Lung (tissue), 12 donors: ENCODE results near the gene TBKBP1. TPM values are rescaled to one million over a fixed set of nuclear protein-coding genes. Genes with fewer than 3 reads are reported as not detected.

Experiments
- ATAC-seq: fragments of 200-7000 bp; cut with Tn5 transposase; one replicate; pipeline ENCODE4 v1.9.1; 2020; ENCODE audit warnings: moderate number of reproducible peaks; ENCODE audit not compliant: insufficient read depth, low FRiP score
- DNase-seq, 3 donors: peaks; one replicate each; pipeline ENCODE4 v3.0.0-alpha.2; 2013 to 2017
- H3K27ac ChIP-seq, 2 donors: one replicate each; pipeline ENCODE4 v1.5.1; 2013; ENCODE audit warnings: mild to moderate bottlenecking in 2 of 2, moderate library complexity in 2 of 2, control low read depth in 1 of 2, inconsistent platforms in 1 of 2, low read depth in 1 of 2, low read length in 1 of 2
- H3K27me3 ChIP-seq, 3 donors: one replicate each; pipeline ENCODE4 v1.5.1; 2013; ENCODE audit warnings: low read length in 2 of 3; ENCODE audit not compliant: control insufficient read depth in 3 of 3, insufficient read depth in 3 of 3
- H3K36me3 ChIP-seq, 4 donors: one replicate each; pipeline ENCODE4 v1.5.1; 2013; ENCODE audit warnings: low read length in 4 of 4, mild to moderate bottlenecking in 1 of 4, moderate library complexity in 1 of 4; ENCODE audit not compliant: control insufficient read depth in 4 of 4, insufficient read depth in 4 of 4
- H3K4me1 ChIP-seq, 5 donors: one replicate each; pipeline ENCODE4 v1.5.1; 2013; ENCODE audit warnings: low read length in 5 of 5, mild to moderate bottlenecking in 2 of 5, moderate library complexity in 1 of 5; ENCODE audit not compliant: control insufficient read depth in 5 of 5, insufficient read depth in 5 of 5
- H3K4me3 ChIP-seq: one replicate; pipeline ENCODE4 v1.5.1; 2013; ENCODE audit warnings: mild to moderate bottlenecking, control low read depth, moderate library complexity
- H3K9ac ChIP-seq, 2 donors: one replicate each; pipeline ENCODE4 v1.5.1; 2013; ENCODE audit warnings: low read length in 2 of 2, control low read depth in 1 of 2; ENCODE audit not compliant: insufficient read depth in 1 of 2
- H3K9me3 ChIP-seq, 4 donors: one replicate each; pipeline ENCODE4 v1.5.1; 2013; ENCODE audit warnings: low read length in 3 of 4, mild to moderate bottlenecking in 1 of 4, moderate library complexity in 1 of 4; ENCODE audit not compliant: control insufficient read depth in 4 of 4, insufficient read depth in 3 of 4
- WGBS, 2 donors: extraction: QIAGEN DNeasy Blood & Tissue Kit; methylation state at CpG; one replicate each; pipeline ENCODE4 v1.1.7; 2013; 5-methylcytosine and 5-hydroxymethylcytosine counted together
- polyA plus RNA-seq, 2 donors: library from polyadenylated mRNA; stranded (reverse); fragments of 200-250 nt; gene quantifications; one replicate each; pipeline ENCODE4 v1.2.1, GENCODE V29; 2013
- total RNA-seq, 2 donors: library from RNA; depleted of rRNA in 1 of 2; stranded (reverse); fragments of >200 nt in 1 of 2; gene quantifications; one replicate each; pipeline ENCODE4 v1.2.1, GENCODE V29; 2014 to 2021
- TF ChIP-seq, protein P1 (sequence below): IDR thresholded peaks from 2 replicates; pipeline ENCODE4 v1.5.1; 2012; ENCODE audit warnings: mild to moderate bottlenecking; ENCODE audit errors: control extremely low read depth, extremely low read depth
- donor health status: control.
- donor health status: control.
- donor health status: Bipolar disorder and iron deficiency.
- donor health status: healthy.
- donor health status: DM: yes; HTN: yes; CAD: no.

Gene TBKBP1
- total and polyA plus RNA-seq, 4 donors: 9.0 to 14.0 (median 12.1) TPM

- DNase-seq: no peak
- Histone ChIP-seq H3K4me3 (no peak overlapping the region), H3K36me3 (peaks cover 0 to 11% (median 3%) of the 10 kb centered on the region in 4 donors), H3K27ac (no peak overlapping the region), H3K4me1 (no peaks in the 10 kb centered on the region), H3K9ac (no peak overlapping the region), H3K27me3 (peaks cover 0 to 20% (median 8%) of the 10 kb centered on the region in 3 donors), H3K9me3 (no peaks in the 10 kb centered on the region)
- WGBS, 2 donors: 68% methylated on average over 6 of the region's 6 CpGs
- ATAC-seq: no peak
- TF ChIP-seq, protein P1, sequence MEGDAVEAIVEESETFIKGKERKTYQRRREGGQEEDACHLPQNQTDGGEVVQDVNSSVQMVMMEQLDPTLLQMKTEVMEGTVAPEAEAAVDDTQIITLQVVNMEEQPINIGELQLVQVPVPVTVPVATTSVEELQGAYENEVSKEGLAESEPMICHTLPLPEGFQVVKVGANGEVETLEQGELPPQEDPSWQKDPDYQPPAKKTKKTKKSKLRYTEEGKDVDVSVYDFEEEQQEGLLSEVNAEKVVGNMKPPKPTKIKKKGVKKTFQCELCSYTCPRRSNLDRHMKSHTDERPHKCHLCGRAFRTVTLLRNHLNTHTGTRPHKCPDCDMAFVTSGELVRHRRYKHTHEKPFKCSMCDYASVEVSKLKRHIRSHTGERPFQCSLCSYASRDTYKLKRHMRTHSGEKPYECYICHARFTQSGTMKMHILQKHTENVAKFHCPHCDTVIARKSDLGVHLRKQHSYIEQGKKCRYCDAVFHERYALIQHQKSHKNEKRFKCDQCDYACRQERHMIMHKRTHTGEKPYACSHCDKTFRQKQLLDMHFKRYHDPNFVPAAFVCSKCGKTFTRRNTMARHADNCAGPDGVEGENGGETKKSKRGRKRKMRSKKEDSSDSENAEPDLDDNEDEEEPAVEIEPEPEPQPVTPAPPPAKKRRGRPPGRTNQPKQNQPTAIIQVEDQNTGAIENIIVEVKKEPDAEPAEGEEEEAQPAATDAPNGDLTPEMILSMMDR: no peak
Measured at GRCh38 chr17:47714773-47715396, 20.9 kb downstream of the TBKBP1 start.

- Histone ChIP-seq H3K4me3 (no peak overlapping the region), H3K27ac (no peak overlapping the region), H3K27me3 (peaks cover 0 to 29% (median 17%) of the 10 kb centered on the region in 3 donors), H3K9ac (no peak overlapping the region), H3K4me1 (peaks cover 0 to 2% (median 0%) of the 10 kb centered on the region in 5 donors), H3K9me3 (no peaks in the 10 kb centered on the region), H3K36me3 (peaks cover 0 to 6% (median 0%) of the 10 kb centered on the region in 4 donors)
- ATAC-seq (no peak), DNase-seq (no peak)
- 61 to 68% methylated on average over 10 of the region's 10 CpGs for WGBS, 2 donors
- TF ChIP-seq, protein P1: no peak
Measured at GRCh38 chr17:47715669-47716325, 21.8 kb downstream of the TBKBP1 start.

DNA sequence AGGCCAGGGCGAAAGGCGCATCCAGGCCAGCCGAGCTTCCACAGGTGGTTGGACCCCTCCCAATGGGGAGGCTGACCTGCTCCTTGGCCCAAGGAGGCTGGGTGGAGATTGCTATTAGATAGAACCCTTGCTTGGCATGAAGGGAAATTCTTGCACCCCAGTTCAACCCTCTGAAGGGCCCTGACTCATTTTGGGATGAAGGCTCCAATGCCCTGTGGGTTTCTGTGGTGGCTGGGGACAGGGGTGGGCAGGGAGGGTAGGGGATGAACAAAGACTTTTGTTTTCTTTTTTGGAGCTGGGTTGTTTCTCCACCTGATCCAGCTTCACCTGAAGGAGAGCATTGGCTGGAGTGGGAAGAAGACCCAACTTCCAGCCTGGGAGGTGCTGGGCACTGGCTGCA lies 22.4 kb downstream of the TBKBP1 start:
- Histone ChIP-seq H3K4me1 (peaks cover 0 to 6% (median 0%) of the 10 kb centered on the region in 5 donors), H3K27me3 (peaks cover 0 to 34% (median 23%) of the 10 kb centered on the region in 3 donors), H3K27ac (no peak overlapping the region), H3K9ac (no peak overlapping the region), H3K9me3 (no peaks in the 10 kb centered on the region), H3K36me3 (peaks cover 0 to 2% (median 0%) of the 10 kb centered on the region in 4 donors), H3K4me3 (no peak overlapping the region)
- ATAC-seq: no peak
- TF ChIP-seq, protein P1: no peak
- no peak for DNase-seq
- WGBS, 2 donors: 87 to 93% methylated on average over 3 of the region's 3 CpGs
